ENCODE results near the gene PRKCB. TPM values are rescaled to one million over a fixed set of nuclear protein-coding genes. Genes with fewer than 3 reads are reported as not detected.
A peak's percentile ranks its signal among the peaks of the same experiment; 100 is the strongest.

The PRKCB gene
- total and polyA plus RNA-seq, 2 of the 8 experiments (the other 6 are each of a cell fraction or from before 2014, with no cell fraction given): 7.1 to 12.1 TPM

GRCh38 chr16:24035127-24035842 is 199.5 kb downstream of the PRKCB start:
- Histone ChIP-seq H3K18ac (ENCODE audit: extremely low read depth, low read length) (no peak overlapping the region), H4K8ac (ENCODE audit: extremely low read depth, insufficient read depth, low read length) (0 out of 2 replicates have a peak overlapping the region, but pooled peaks have one; percentile 32), H3K79me1 (ENCODE audit: low read depth, low read length) (no peaks in the 10 kb centered on the region), H3K23ac (ENCODE audit: insufficient read length) (no peak overlapping the region), H2AK5ac (ENCODE audit: low read depth, low read length) (no peak overlapping the region), H3K56ac (replicated peaks; ENCODE audit: insufficient read length, low read depth, low read length) (no peak overlapping the region), H3K4me2 (ENCODE audit: insufficient read depth in 1 of 2, low read depth in 2 of 2, low read length in 2 of 2) (no peak overlapping the region), H3K4me1 (replicated peaks in 1 of 4; ENCODE audit: control insufficient read depth in 3 of 4, insufficient read depth in 4 of 4, low read length in 3 of 4) (no peaks in the 10 kb centered on the region; a peak in 1 of 7 replicates), H3K79me2 (ENCODE audit: control insufficient read depth in 1 of 2, insufficient read depth in 2 of 2, low read length in 2 of 2) (no peaks in the 10 kb centered on the region), H3K4me3 (ENCODE audit: extremely low read depth in 1 of 4, insufficient read depth in 2 of 4, low read depth in 3 of 4, low read length in 4 of 4) (no peak overlapping the region), H3K9ac (replicated peaks in 1 of 4; ENCODE audit: extremely low read depth in 1 of 4, low read depth in 3 of 4, low read length in 3 of 4) (no peak overlapping the region), H3K4ac (replicated peaks; ENCODE audit: insufficient read length, low read depth, low read length) (no peak overlapping the region), H2AFZ (ENCODE audit: low read length) (no peak overlapping the region), H3K23me2 (ENCODE audit: low read depth, low read length) (no peaks in the 10 kb centered on the region), H3K14ac (ENCODE audit: insufficient read length) (no peak overlapping the region), H3K27ac (ENCODE audit: low read depth, low read length) (no peak overlapping the region), H2BK120ac (replicated peaks; ENCODE audit: low read depth, low read length) (no peak overlapping the region), H3K27me3 (replicated peaks in 1 of 4; ENCODE audit: control insufficient read depth in 3 of 4, extremely low read depth in 1 of 4, insufficient read depth in 3 of 4, low read length in 3 of 4) (no peaks in the 10 kb centered on the region), H2BK20ac (ENCODE audit: low read length) (no peak overlapping the region), H3K36me3 (ENCODE audit: control insufficient read depth in 2 of 4, insufficient read depth in 4 of 4, low read length in 3 of 4) (no peaks in the 10 kb centered on the region), H2BK15ac (ENCODE audit: low read length) (no peak overlapping the region), H4K91ac (replicated peaks; ENCODE audit: insufficient read length, low read length) (no peak overlapping the region), H2BK5ac (ENCODE audit: low read depth, low read length) (no peak overlapping the region), H4K5ac (ENCODE audit: insufficient read length, low read depth, low read length) (no peak overlapping the region), H3K9me3 (ENCODE audit: insufficient read depth in 2 of 2, low read depth in 1 of 2, low read length in 1 of 2) (no peaks in the 10 kb centered on the region), H2BK12ac (ENCODE audit: low read depth, low read length) (no peak overlapping the region), H4K20me1 (replicated peaks in 1 of 2; ENCODE audit: control insufficient read depth in 1 of 2, insufficient read depth in 2 of 2, low read length in 2 of 2) (no peaks in the 10 kb centered on the region)
- CTCF ChIA-PET (ENCODE audit: partially characterized antibody): interaction anchor here (0.9 to 6.1 kb wide), 19 partner anchors 9 to 469 kb away, joined by 3 to 45 read pairs (median 7); no protein-coding TSS in a partner anchor
- FAIRE-seq: no peak
- POLR2A ChIA-PET (ENCODE audit: partially characterized antibody): interaction anchor here (1.1 kb wide), 1 partner anchor 25 kb away, joined by 4 read pairs; no protein-coding TSS in a partner anchor
- WGBS, 2 experiments (ENCODE audit: extremely low coverage in 1 of 2, insufficient coverage in 1 of 2, insufficient read length in 1 of 2, insufficient replicate concordance in 2 of 2, low coverage in 1 of 2, low lambda C conversion rate in 2 of 2, missing lambda C conversion rate in 1 of 2): 88% methylated on average over 15 of the region's 17 CpGs; no CpG with 5 or more reads in 1 of the 2 experiments
- TF ChIP-seq CHD2 (IDR thresholded peaks at IDR 0.05; ENCODE audit: low read length): no peak
- TF ChIP-seq CREB1 (IDR thresholded peaks at IDR 0.05): no peak
- TF ChIP-seq POLR2A (IDR thresholded peaks at IDR 0.05; ENCODE audit: control extremely low read depth in 1 of 2, low read depth in 2 of 2, low read length in 2 of 2): no peak
- TF ChIP-seq EZH2 (IDR thresholded peaks at IDR 0.05; ENCODE audit: low read depth, low read length, severe bottlenecking): no peak
- no peak for TF ChIP-seq MAFK (IDR thresholded peaks at IDR 0.05; ENCODE audit: low read depth, low read length)
- TF ChIP-seq ZNF274 (IDR thresholded peaks at IDR 0.05; ENCODE audit: borderline replicate concordance, extremely low read depth, low read length): no peak
- TF ChIP-seq JUND (IDR thresholded peaks at IDR 0.05; ENCODE audit: low read length): no peak
- TF ChIP-seq POU5F1 (IDR thresholded peaks at IDR 0.05; ENCODE audit: low read depth, low read length): no peak
- no peak for DNase-seq (ENCODE audit: low read depth in 1 of 2, low spot score in 2 of 2)
